Tibial artery (tissue), 4 donors: ENCODE results near the gene GLS.
A peak's percentile ranks its signal among the peaks of the same experiment; 100 is the strongest.

Experiments used
- DNase-seq, 2 donors: peaks; one replicate each; pipeline ENCODE4 v3.0.0-alpha.2; 2019
- H3K27ac ChIP-seq, 2 donors: fragments of 200-600 bp; sonication (generic) in 1 of 2; 1 replicate in 1 of 2; 2 replicates in 1 of 2; pipeline ENCODE4 v1.5.1; 2018 to 2019; ENCODE audit warnings: mild to moderate bottlenecking in 1 of 2
- H3K27me3 ChIP-seq, 2 donors: fragments of 200-600 bp; sonication (generic) in 1 of 2; one replicate each; pipeline versions ENCODE4 v1.5.1 to v1.6.0; 2016 to 2019
- H3K36me3 ChIP-seq, 3 donors: fragments of 200-600 bp; sonication (generic) in 2 of 3; one replicate each; pipeline ENCODE4 v1.5.1; 2016 to 2019; ENCODE audit warnings: mild to moderate bottlenecking in 2 of 3
- H3K4me1 ChIP-seq, 4 donors: fragments of 200-600 bp; sonication (generic) in 2 of 4; 1 replicate in 3 of 4; 2 replicates in 1 of 4; pipeline ENCODE4 v1.5.1; 2016 to 2019
- H3K4me3 ChIP-seq, 2 donors: fragments of 200-600 bp; sonication (generic) in 1 of 2; 1 replicate in 1 of 2; 2 replicates in 1 of 2; pipeline ENCODE4 v1.5.1; 2018 to 2019; ENCODE audit warnings: mild to moderate bottlenecking in 2 of 2
- H3K9me3 ChIP-seq, 3 donors: fragments of 200-600 bp; sonication (generic) in 1 of 3; one replicate each; pipeline ENCODE4 v1.5.1; 2016 to 2019
- CTCF ChIP-seq, 2 experiments: fragments of 200-600 bp in 1 of 2; fragments of 450-650 bp in 1 of 2; IDR thresholded peaks; one replicate each; pipeline ENCODE4 v1.5.1; 2017 to 2019; ENCODE audit warnings: antibody characterized with exemption in 2 of 2, mild to moderate bottlenecking in 1 of 2, moderate library complexity in 1 of 2
- intact Hi-C: fragments of 100-400 bp; cut with DNase I; formaldehyde crosslinking; loops from one replicate; pipeline ENCODE4 v1.15.0; 2023; ENCODE audit warnings: low total_unique reads

The GLS gene

DNA sequence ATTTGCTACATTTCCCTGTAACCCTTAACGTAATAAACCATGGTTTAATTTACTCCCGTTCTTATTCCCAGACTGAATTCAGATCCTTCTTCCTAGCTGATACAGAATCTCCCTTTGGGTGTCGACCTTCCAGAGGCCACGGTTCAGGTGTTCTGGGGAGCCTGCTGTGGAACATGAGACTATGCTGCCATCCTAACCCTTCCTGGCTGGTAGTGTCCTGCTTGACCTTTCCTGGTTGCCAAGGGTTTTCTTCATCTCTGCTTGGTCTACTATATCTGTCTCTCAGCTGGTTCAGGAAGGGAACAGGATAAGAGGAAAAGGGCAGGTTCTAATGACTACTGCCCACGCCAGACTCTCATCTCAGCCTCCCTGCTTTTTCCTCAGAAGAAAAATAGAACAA, 96.9 kb downstream of the GLS start:
- Histone ChIP-seq H3K4me1 (peaks cover 0 to 9% (median 0%) of the 10 kb centered on the region in 4 donors), H3K36me3 (peaks cover 59 to 97% (median 77%) of the 10 kb centered on the region in 3 donors), H3K27me3 (no peaks in the 10 kb centered on the region), H3K4me3 (no peak overlapping the region), H3K9me3 (no peaks in the 10 kb centered on the region), H3K27ac (no peak overlapping the region)
- no peak for DNase-seq
- intact Hi-C loops, result no loop called here
- TF ChIP-seq CTCF (IDR thresholded peaks at IDR 0.05), result no peak

DNA sequence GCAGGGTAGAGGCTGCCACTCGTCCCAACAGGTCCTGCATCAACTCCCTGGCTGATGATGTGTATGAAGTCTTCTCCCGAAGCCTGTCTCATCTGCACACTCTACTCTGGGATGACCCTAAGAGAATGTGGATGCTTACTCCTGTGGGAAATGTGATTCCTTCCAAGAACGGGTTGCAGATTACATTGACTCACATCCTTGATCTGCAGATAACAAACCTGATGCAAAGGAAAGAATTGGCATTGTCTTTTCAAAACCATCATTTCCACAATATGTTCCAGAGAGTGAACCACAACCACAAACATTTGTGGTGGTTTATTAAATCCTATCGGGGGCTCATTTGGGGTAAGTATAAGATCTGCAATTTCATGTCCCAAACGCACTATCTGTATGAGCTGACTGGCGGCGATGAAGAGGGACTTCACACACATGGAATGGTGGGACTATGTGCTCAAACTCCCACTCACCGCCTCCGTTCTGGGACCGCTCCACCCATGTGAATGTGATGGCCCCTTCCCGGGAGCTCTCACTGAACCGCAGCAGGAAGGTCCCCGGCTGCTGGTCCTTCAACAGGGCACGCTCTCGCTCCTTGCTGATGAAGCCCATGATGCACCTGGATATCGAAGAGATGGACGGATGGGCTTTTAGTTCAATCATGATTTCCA, 97.9 kb downstream of the GLS start:
- H3K36me3 ChIP-seq, result peaks cover 63 to 97% (median 80%) of the 10 kb centered on the region in 3 donors
- no peak for DNase-seq
- H3K4me1 ChIP-seq, result peaks cover 0 to 9% (median 0%) of the 10 kb centered on the region in 4 donors
- H3K27ac ChIP-seq, result no peak overlapping the region
- H3K27me3 ChIP-seq, result no peaks in the 10 kb centered on the region
- intact Hi-C loops, result no loop called here
- H3K4me3 ChIP-seq, result no peak overlapping the region
- H3K9me3 ChIP-seq, result no peaks in the 10 kb centered on the region
- no peak for TF ChIP-seq CTCF (IDR thresholded peaks at IDR 0.05)

DNA sequence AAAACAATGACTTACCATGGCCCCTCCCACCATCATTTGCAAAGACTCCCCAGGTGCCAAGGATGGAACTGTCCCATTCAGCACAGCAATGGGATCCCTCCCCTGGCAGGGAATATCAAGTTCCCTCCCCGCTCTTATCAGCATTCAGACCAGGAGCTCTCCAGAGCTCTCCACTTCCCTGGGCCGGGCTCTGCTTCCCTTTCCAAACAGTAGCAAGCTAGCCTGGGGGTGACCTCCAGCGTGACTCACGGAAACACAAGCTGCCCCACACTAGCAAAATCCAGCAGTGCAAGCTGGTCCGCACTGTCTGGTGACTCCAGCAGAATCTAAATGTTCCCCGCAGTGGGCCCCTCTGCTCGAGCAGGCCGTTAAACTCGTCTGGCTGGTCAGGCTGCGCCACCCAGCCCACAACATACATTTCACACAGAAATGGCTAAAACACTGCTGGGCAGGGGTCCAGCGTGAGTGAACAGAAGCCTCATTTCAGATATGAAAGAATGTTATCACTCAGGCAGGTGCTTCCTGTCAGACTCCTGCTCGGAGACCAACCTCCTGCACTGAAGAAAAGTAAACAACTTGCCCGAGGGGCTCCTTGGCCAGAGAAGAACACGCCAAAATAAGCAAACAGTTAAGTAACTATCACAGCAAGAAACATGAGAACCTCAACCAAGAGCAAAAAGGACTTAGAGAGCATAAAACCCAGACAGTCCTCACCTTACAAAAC, 99.4 kb downstream of the GLS start:
- intact Hi-C loops, result no loop called here
- DNase-seq, result peak; percentile 55 to 78
- H3K27ac ChIP-seq, result peak overlapping the region; percentile 40 to 45

GRCh38 chr2:190980630-190981209, 100.1 kb downstream of the GLS start:
- H3K27ac ChIP-seq, result peak overlapping the region; percentile 40 to 45
- no peak overlapping the region for H3K4me3 ChIP-seq
- H3K27me3 ChIP-seq, result no peaks in the 10 kb centered on the region
- no peak for TF ChIP-seq CTCF (IDR thresholded peaks at IDR 0.05)
- H3K4me1 ChIP-seq, result peaks cover 0 to 9% (median 0%) of the 10 kb centered on the region in 4 donors
- DNase-seq, result no peak
- H3K9me3 ChIP-seq, result no peaks in the 10 kb centered on the region
- H3K36me3 ChIP-seq, result peaks cover 63 to 97% (median 94%) of the 10 kb centered on the region in 3 donors
- intact Hi-C loops, result no loop called here

More for the DNA sequence above, 99.4 kb downstream of the GLS start:
- Histone ChIP-seq H3K9me3 (no peaks in the 10 kb centered on the region), H3K27me3 (no peaks in the 10 kb centered on the region), H3K4me3 (no peak overlapping the region), H3K36me3 (peaks cover 64 to 97% (median 90%) of the 10 kb centered on the region in 3 donors), H3K4me1 (peaks cover 0 to 9% (median 0%) of the 10 kb centered on the region in 4 donors)
- no peak for TF ChIP-seq CTCF (IDR thresholded peaks at IDR 0.05)

DNA sequence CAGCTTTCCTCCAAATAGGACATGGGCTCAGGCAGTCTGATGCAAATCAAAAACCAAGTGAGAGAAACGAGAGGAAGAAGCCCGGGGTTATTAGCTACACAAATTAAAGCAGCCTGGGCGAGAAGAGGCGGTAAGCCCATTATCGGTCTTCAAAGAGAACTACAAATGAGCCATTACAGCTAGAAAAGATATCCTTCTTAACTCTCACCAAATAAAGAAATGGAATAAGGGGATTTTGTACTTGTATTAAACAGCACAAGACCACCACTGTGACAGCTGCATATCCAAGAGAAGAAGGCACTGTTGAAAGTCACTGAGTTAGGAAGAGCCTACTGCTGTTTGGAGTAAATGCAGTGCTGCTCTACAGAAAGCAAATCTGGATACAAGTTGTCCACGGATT, 100.7 kb downstream of the GLS start:
- no peaks in the 10 kb centered on the region for H3K9me3 ChIP-seq
- no peak overlapping the region for H3K27ac ChIP-seq
- H3K36me3 ChIP-seq, result peaks cover 63 to 97% (median 94%) of the 10 kb centered on the region in 3 donors
- peaks cover 0 to 9% (median 0%) of the 10 kb centered on the region in 4 donors for H3K4me1 ChIP-seq
- no peak for TF ChIP-seq CTCF (IDR thresholded peaks at IDR 0.05)
- DNase-seq, result no peak
- intact Hi-C loops, result no loop called here
- no peak overlapping the region for H3K4me3 ChIP-seq
- H3K27me3 ChIP-seq, result no peaks in the 10 kb centered on the region
